Gastrocnemius medialis (tissue), 4 donors: ENCODE data around the gene ZIC3. TPM values are rescaled to one million over a fixed set of nuclear protein-coding genes. Genes with fewer than 3 reads are reported as not detected.
"Not testable (repeated sequence)": the region's sequence is repeated elsewhere in the genome, so short reads cannot be mapped to it uniquely, and the experiment has no call there.

ENCODE experiments used
- ATAC-seq, 2 donors: fragments of 150-250 bp; one replicate each; pipeline ENCODE4 v1.9.1; 2016
- DNase-seq, 2 donors: peaks; one replicate each; pipeline ENCODE4 v3.0.0-alpha.2; 2019
- H3K27ac ChIP-seq, 4 donors: fragments of 200-600 bp; sonication (generic); 1 replicate in 1 of 4; 2 replicates in 3 of 4; pipeline ENCODE4 v1.5.1; 2016 to 2018; ENCODE audit warnings: mild to moderate bottlenecking in 2 of 4, moderate library complexity in 1 of 4
- H3K27me3 ChIP-seq, 3 donors: fragments of 200-600 bp; sonication (generic) in 2 of 3; 1 replicate in 1 of 3; 2 replicates in 2 of 3; pipeline versions ENCODE4 v1.5.1 to v1.6.0; 2016 to 2019; ENCODE audit warnings: mild to moderate bottlenecking in 1 of 3, moderate library complexity in 1 of 3
- H3K36me3 ChIP-seq, 2 donors: fragments of 200-600 bp; sonication (generic) in 1 of 2; one replicate each; pipeline ENCODE4 v1.5.1; 2017 to 2018
- H3K4me1 ChIP-seq, 2 donors: fragments of 200-600 bp; sonication (generic) in 1 of 2; one replicate each; pipeline ENCODE4 v1.5.1; 2016 to 2017; ENCODE audit warnings: mild to moderate bottlenecking in 2 of 2
- H3K4me3 ChIP-seq, 4 donors: fragments of 200-600 bp; sonication (generic) in 3 of 4; 1 replicate in 1 of 4; 2 replicates in 3 of 4; pipeline ENCODE4 v1.5.1; 2016 to 2019; ENCODE audit warnings: mild to moderate bottlenecking in 2 of 4
- H3K9me3 ChIP-seq, 3 donors: fragments of 200-600 bp; sonication (generic) in 2 of 3; 1 replicate in 1 of 3; 2 replicates in 2 of 3; pipeline ENCODE4 v1.5.1; 2016 to 2019
- CTCF ChIP-seq, 5 experiments: fragments of 450-650 bp in 3 of 5; fragments of 200-600 bp in 2 of 5; sonication (generic) in 2 of 5; IDR thresholded peaks in 4 of 5; conservative IDR thresholded peaks in 1 of 5; 1 replicate in 4 of 5; 2 replicates in 1 of 5; pipeline ENCODE4 v1.5.1; 2016 to 2019; ENCODE audit warnings: antibody characterized with exemption in 5 of 5, mild to moderate bottlenecking in 3 of 5, moderate library complexity in 3 of 5
- POLR2A ChIP-seq, 2 donors: fragments of 450-650 bp; IDR thresholded peaks; one replicate each; pipeline ENCODE4 v1.6.1; 2017; ENCODE audit warnings: antibody characterized with exemption in 2 of 2, mild to moderate bottlenecking in 2 of 2, moderate library complexity in 2 of 2
- in situ Hi-C, 4 donors: fragments of 200-750 bp; cut with MboI; loops; one replicate each; pipeline versions ENCODE4 v1.15.0 to v1.8.0; 2017; ENCODE audit warnings: low sequenced_read_pairs in 4 of 4
- intact Hi-C: fragments of 100-400 bp; cut with DNase I; formaldehyde crosslinking; loops from one replicate; pipeline ENCODE4 v1.15.1; 2023; ENCODE audit warnings: low total_unique reads
- total RNA-seq, 4 donors: library from RNA; depleted of rRNA; stranded (reverse); fragments of >200 nt; gene quantifications; one replicate each; pipeline versions ENCODE4 v1.1.0 to v1.2.3, GENCODE V29; 2016

ZIC3 gene
- total RNA-seq, 4 donors from 2014 or later: not detected

- no peak for DNase-seq
- intact Hi-C loops (no loop called here), in situ Hi-C loops (no loop called here)
- no peak for ATAC-seq
- no peak overlapping the region for H3K27ac ChIP-seq
- H3K36me3 ChIP-seq: no peaks in the 10 kb centered on the region
- H3K9me3 ChIP-seq: no peaks in the 10 kb centered on the region
- no peak overlapping the region for H3K4me3 ChIP-seq
- TF ChIP-seq CTCF (IDR thresholded peaks at IDR 0.05 in 4 of 5, conservative IDR thresholded peaks at IDR 0.05 in 1 of 5): no peak
- no peak for TF ChIP-seq POLR2A (IDR thresholded peaks at IDR 0.05)
- H3K27me3 ChIP-seq: peaks cover 33 to 65% (median 64%) of the 10 kb centered on the region in 3 donors
- H3K4me1 ChIP-seq: no peaks in the 10 kb centered on the region
Observed at GRCh38 chrX:137548261-137548660, 17.7 kb upstream of the ZIC3 start.

- peaks cover 33 to 72% (median 64%) of the 10 kb centered on the region in 3 donors for H3K27me3 ChIP-seq
- intact Hi-C loops: no loop called here
Observed at GRCh38 chrX:137549073-137549472, 16.9 kb upstream of the ZIC3 start.

GRCh38 chrX:137549851-137550664 is 15.9 kb upstream of the ZIC3 start:
- ATAC-seq (no peak), DNase-seq (no peak)
- H3K4me1 ChIP-seq: no peaks in the 10 kb centered on the region
- peak overlapping the region; percentile 8 to 43 (median 17) for H3K4me3 ChIP-seq
- no peaks in the 10 kb centered on the region for H3K36me3 ChIP-seq
- in situ Hi-C loops (no loop called here), intact Hi-C loops (no loop called here)
- H3K9me3 ChIP-seq: no peaks in the 10 kb centered on the region
- no peak for TF ChIP-seq CTCF (IDR thresholded peaks at IDR 0.05 in 4 of 5, conservative IDR thresholded peaks at IDR 0.05 in 1 of 5)
- TF ChIP-seq POLR2A (IDR thresholded peaks at IDR 0.05): no peak
- peaks cover 33 to 74% (median 64%) of the 10 kb centered on the region in 3 donors for H3K27me3 ChIP-seq
- H3K27ac ChIP-seq: no peak overlapping the region

More at GRCh38 chrX:137549073-137549472, 16.9 kb upstream of the ZIC3 start:
- TF ChIP-seq CTCF (IDR thresholded peaks at IDR 0.05 in 4 of 5, conservative IDR thresholded peaks at IDR 0.05 in 1 of 5) (no peak), POLR2A (IDR thresholded peaks at IDR 0.05) (no peak)
- no peaks in the 10 kb centered on the region for H3K9me3 ChIP-seq
- H3K4me1 ChIP-seq: no peaks in the 10 kb centered on the region
- ATAC-seq (no peak), DNase-seq (no peak)
- no peak overlapping the region for H3K4me3 ChIP-seq
- in situ Hi-C loops: no loop called here
- no peaks in the 10 kb centered on the region for H3K36me3 ChIP-seq
- H3K27ac ChIP-seq: no peak overlapping the region

GRCh38 chrX:137550665-137551261 is 15.2 kb upstream of the ZIC3 start:
- TF ChIP-seq CTCF (IDR thresholded peaks at IDR 0.05 in 4 of 5, conservative IDR thresholded peaks at IDR 0.05 in 1 of 5) (no peak), POLR2A (IDR thresholded peaks at IDR 0.05) (no peak)
- Histone ChIP-seq H3K27ac (no peak overlapping the region), H3K4me1 (no peaks in the 10 kb centered on the region), H3K9me3 (no peaks in the 10 kb centered on the region), H3K4me3 (peak overlapping the region; percentile 8 to 43 (median 17)), H3K27me3 (peaks cover 28 to 70% (median 58%) of the 10 kb centered on the region in 3 donors), H3K36me3 (no peaks in the 10 kb centered on the region)
- no peak for DNase-seq
- intact Hi-C loops (no loop called here), in situ Hi-C loops (no loop called here)
- no peak for ATAC-seq

- H3K36me3 ChIP-seq, in situ Hi-C loops, ATAC-seq, intact Hi-C loops, H3K9me3 ChIP-seq, DNase-seq, H3K4me3 ChIP-seq, H3K27ac ChIP-seq, H3K4me1 ChIP-seq: not testable (repeated sequence)
- peaks cover 28 to 59% (median 45%) of the 10 kb centered on the region in 3 donors for H3K27me3 ChIP-seq
Observed at GRCh38 chrX:137552098-137552497, 13.8 kb upstream of the ZIC3 start.
